Measurements from ENCODE around the gene SMIM17.

GRCh38 chr19:56611288-56611687 lies 31.7 kb upstream of the SMIM17 start:
- no peak for TF ChIP-seq CTCF (IDR thresholded peaks at IDR 0.05)
- TF ChIP-seq TCF12 (IDR thresholded peaks at IDR 0.05), result no peak
- no peak for TF ChIP-seq TEAD4 (IDR thresholded peaks at IDR 0.05; ENCODE audit: borderline replicate concordance, insufficient read depth)
- no peak for TF ChIP-seq POLR2AphosphoS5 (IDR thresholded peaks at IDR 0.05; ENCODE audit: low read depth, low read length)
- no peak for TF ChIP-seq TAF1 (IDR thresholded peaks at IDR 0.05; ENCODE audit: borderline replicate concordance, low read depth, low read length)
- no peak for TF ChIP-seq EP300 (IDR thresholded peaks at IDR 0.05; ENCODE audit: borderline replicate concordance in 1 of 2, low read depth in 1 of 2, low read length in 1 of 2)
- no peak for TF ChIP-seq MXI1 (IDR thresholded peaks at IDR 0.05; ENCODE audit: low read depth, low read length)

Data from SK-N-SH (cell line).